GM18909 (cell line): ENCODE results near the gene C5AR2.
"Not testable (repeated sequence)": the region's sequence is repeated elsewhere in the genome, so short reads cannot be mapped to it uniquely, and the experiment has no call there.

Experiments used
- ATAC-seq: cut with Tn5 transposase; IDR thresholded peaks from one replicate; pipeline ENCODE4 v1.9.1; 2021; ENCODE audit warnings: mild to moderate bottlenecking; ENCODE audit not compliant: unreplicated experiment, poor library complexity

Gene C5AR2

DNA sequence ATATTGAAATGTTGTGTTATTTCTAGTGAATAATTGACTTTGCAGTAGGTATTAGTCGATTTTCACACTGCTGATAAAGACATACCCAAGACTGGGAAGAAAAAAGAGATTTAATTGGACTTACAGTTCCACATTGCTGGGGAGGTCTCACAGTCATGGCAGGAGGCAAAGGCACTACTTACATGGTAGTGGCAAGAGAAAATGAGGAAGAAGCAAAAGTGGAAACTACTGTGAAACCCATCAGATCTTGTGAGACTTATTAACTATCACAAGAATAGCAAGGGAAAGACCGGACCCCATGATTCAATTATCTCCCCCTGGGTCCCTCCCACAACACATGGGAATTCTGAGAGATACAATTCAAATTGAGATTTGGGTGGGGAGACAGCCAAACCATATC is 9.9 kb upstream of the C5AR2 start:
- no peak for ATAC-seq

DNA sequence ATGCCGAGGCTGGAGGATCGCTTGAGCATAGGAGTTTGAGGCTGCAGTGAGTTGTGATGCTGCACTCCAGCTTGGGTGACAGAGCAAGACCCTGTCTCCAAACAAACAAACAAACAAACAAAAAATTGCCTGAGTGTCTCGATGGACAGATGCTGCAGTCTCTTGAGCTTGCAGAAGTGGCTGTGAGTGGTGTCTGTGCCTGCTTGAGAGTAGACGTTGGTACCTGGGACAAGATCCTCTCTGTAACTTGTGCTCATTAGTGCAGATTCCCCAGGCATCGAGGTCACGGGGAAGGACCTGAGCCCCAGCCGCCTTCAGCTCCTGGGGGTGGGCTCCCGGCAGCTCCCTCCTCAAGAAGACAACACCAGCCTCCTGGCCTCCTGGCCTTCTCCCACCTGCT is 8.6 kb upstream of the C5AR2 start:
- no peak for ATAC-seq

- no peak for ATAC-seq
Measured at GRCh38 chr19:47323872-47324271, 8.1 kb upstream of the C5AR2 start.

GRCh38 chr19:47324502-47324901 is 7.5 kb upstream of the C5AR2 start:
- no peak for ATAC-seq

- ATAC-seq, result no peak
Measured at GRCh38 chr19:47330466-47330869, 1.5 kb upstream of the C5AR2 start.

DNA sequence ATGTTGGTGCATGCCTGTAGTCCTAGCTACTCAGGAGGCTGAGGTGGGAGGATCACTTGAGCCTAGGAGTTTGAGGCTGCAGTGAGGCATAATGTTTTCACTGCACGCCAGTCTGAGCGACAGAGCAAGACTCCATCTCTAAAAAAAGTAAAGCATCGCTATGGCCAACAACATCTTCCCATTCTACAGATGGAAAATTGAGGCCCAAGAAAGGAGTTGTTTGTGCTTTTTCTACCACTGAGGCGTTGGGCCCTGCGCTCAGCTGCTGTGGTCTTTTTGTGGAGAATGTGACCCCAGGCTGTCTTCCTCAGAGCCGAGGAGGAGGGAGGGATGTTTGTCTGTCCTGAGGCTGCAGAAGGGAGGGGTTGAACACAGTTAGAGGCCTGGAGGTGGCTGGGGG is 485 bp upstream of the C5AR2 start:
- ATAC-seq, result no peak

DNA sequence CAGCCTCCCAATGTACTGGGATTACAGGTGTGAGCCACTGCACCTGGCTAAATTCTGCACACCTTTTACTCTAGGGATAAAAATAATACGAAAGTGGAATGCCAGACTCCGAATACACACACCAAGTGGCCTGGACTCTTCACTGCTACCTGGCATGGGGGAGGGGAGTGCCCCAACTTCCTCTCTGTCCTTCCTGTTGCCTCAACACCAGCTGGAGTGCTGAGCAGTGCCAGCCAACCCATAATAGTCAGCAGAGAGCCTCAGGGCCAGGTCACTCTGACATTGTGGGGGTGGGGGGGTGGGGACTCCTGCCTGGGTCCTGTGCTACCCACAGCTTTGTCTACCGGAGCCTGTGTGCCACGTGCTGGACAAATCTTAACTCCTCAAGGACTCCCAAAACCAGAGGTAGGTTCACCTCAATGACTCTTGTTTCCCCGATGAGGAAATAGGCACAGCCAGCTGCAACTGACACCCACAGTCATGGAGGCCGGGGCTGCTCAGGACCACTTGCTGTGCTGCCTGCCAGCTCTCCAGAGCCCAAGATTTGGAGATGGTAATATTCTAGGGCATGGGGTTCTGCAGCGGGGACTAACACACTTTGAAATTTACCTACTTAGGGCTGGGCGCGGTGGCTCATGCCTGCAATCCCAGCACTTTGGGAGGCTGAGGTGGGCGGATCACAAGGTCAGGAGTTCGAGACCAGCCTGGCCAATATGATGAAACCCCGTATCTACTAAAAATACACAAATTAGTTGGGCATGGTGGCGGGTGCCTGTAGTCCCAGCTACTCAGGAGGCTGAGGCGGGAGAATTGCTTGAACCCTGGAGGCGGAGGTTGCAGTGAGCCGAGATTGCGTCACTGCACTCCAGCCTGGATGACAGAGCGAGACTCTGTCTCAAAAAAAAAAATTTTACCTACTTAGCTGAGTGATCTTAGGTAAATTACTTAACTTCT is 5.1 kb downstream of the C5AR2 start:
- ATAC-seq, result not testable (repeated sequence)

DNA sequence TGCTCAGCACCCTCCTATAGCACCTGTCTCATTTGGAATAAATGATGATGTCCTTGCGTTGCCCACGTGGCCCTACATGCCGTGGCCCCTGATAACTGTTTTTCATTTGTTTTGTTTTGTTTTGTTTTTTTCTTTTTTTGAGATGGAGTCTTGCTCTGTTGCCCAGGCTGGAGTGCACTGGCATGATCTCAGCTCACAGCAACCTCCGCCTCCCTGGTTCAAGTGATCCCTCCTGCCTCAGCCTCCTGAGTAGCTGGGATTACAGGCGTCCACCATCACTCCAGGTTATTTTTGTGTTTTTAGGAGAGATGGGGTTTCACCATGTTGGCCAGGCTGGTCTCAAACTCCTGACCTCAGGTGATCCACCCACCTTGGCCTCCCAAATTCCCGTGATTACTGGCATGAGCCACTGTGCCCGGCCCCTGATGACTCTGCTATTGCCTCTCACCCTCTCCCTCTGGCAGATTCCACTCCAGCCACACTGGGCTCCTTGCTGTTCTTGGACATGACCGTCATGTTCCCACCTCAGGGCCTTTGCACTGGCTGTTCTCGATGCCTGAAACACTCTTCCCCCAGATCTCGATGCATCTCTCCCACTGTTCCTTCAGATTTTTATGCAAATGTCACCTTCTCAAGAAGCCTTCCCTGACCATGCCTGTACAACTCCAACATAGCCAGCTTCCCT is 7.4 kb downstream of the C5AR2 start:
- no peak for ATAC-seq

DNA sequence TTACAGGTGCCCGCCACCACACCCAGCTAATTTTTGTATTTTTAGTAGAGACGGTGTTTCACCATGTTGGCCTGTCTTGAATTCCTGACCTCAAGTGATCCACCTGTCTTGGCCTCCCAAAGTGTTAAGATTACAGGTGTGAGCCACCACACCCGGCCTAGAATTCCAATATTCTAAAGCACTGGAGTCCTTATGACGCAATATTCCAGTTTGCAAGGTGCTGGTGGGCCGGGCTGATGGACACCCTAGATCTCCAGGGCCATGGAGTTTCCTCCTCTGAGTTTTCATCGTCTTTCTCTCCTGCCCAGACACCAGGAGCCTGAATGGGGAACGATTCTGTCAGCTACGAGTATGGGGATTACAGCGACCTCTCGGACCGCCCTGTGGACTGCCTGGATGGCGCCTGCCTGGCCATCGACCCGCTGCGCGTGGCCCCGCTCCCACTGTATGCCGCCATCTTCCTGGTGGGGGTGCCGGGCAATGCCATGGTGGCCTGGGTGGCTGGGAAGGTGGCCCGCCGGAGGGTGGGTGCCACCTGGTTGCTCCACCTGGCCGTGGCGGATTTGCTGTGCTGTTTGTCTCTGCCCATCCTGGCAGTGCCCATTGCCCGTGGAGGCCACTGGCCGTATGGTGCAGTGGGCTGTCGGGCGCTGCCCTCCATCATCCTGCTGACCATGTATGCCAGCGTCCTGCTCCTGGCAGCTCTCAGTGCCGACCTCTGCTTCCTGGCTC is 8.7 kb downstream of the C5AR2 start:
- ATAC-seq, result no peak

DNA sequence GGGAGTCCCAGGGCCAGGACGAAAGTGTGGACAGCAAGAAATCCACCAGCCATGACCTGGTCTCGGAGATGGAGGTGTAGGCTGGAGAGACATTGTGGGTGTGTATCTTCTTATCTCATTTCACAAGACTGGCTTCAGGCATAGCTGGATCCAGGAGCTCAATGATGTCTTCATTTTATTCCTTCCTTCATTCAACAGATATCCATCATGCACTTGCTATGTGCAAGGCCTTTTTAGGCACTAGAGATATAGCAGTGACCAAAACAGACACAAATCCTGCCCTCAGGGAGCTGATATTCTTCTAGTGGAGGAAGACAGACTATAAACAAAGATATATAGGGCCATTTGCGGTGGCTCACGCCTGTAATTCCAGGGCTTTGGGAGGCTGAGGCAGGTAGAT is 9.8 kb downstream of the C5AR2 start:
- ATAC-seq, result no peak

GRCh38 chr19:47343194-47343802 is 11.3 kb downstream of the C5AR2 start:
- ATAC-seq, result no peak

GRCh38 chr19:47344425-47344824 is 12.4 kb downstream of the C5AR2 start:
- ATAC-seq, result no peak

- not testable (repeated sequence) for ATAC-seq
Measured at GRCh38 chr19:47346024-47346423, 14.0 kb downstream of the C5AR2 start.

GRCh38 chr19:47348819-47349795 is 17.1 kb downstream of the C5AR2 start, which contains the start of gene DHX34:
DHX34 (plus strand) TSS chr19:47349315; CDS start chr19:47353031, 3,716 bp downstream.
- ATAC-seq, result peak; percentile 95

GRCh38 chr19:47350630-47351029 is 18.7 kb downstream of the C5AR2 start:
- ATAC-seq, result no peak

DNA sequence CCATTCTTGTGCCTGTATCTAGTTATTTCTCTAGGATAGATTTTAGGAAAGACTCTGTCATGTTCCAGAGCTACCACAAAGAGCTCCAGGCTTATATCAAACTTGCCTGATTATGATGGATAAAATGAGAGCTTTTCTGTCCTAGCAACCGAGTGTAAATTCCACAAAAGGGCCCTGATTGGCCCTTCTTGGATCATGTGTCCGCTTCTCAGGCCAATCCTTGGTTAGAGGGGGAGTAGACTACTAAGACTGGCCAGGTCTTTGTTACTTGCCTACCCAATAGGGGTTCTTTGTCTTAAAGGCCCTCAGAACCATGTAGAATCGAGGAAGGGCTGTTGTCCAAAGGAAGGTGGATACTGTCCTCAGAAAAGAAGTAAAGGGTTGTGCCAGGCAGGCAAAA is 19.6 kb downstream of the C5AR2 start:
- ATAC-seq, result no peak

DNA sequence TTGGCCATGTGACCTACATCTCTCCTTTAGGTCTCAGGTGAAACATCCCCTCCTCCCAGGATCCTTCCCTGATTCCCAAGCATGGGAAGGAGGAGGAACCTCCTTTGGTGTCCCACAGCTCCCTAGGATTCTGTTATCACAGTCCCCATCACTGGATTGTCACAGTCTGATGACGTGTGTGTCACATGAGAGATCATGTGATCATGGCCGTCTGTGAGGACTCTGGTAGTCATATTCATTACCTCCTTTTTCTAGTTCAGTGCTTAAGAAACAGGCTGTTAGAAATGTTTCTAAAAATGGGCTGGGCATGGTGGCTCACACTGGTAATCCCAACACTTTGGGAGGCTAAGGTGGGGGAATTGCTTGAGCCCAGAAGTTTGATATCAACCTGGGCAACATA is 20.1 kb downstream of the C5AR2 start:
- no peak for ATAC-seq

- no peak for ATAC-seq
Measured at GRCh38 chr19:47353307-47353712, 21.3 kb downstream of the C5AR2 start.

GRCh38 chr19:47356900-47357299 is 24.9 kb downstream of the C5AR2 start:
- no peak for ATAC-seq
